OCI-LY7 (cell line): ENCODE data around the gene ZNF205. TPM values are rescaled to one million over a fixed set of nuclear protein-coding genes. Genes with fewer than 3 reads are reported as not detected.

Source experiments
- BruUV-seq: library from RNA; stranded (reverse); fragments of 400-500 nt; replicated peaks from 2 replicates; lab custom pipeline; 2021; lab: Mats Ljungman, UMichigan
- CTCF ChIA-PET: fragments of 300-600 bp; sonication (Branson Sonifier 250); formaldehyde crosslinking; loops from one replicate; lab custom pipeline; 2022; ENCODE audit warnings: antibody characterized with exemption; ENCODE audit not compliant: unreplicated experiment; lab: Charles Lee
- POLR2A ChIA-PET: fragments of 300-600 bp; sonication (Branson Sonifier 250); formaldehyde crosslinking; loops from one replicate; lab custom pipeline; 2022; ENCODE audit warnings: antibody characterized with exemption; lab: Charles Lee
- DNase-seq: peaks from one replicate; pipeline ENCODE4 v3.0.0-alpha.2; 2015; ENCODE audit warnings: low spot score
- H2AFZ ChIP-seq: fragments of 200-600 bp; sonication (generic), shearing (Covaris generic); 2 replicates; pipeline ENCODE4 v1.6.1; 2014; ENCODE audit warnings: mild to moderate bottlenecking, antibody characterized with exemption, low read length, moderate library complexity
- H3K27ac ChIP-seq: fragments of 200-600 bp; sonication (generic); 2 replicates; pipeline ENCODE4 v1.5.1; 2014; ENCODE audit warnings: mixed run types, low read depth, mild to moderate bottlenecking, moderate library complexity, low read length, inconsistent platforms; ENCODE audit not compliant: poor library complexity, severe bottlenecking
- H3K36me3 ChIP-seq: fragments of 200-600 bp; sonication (generic); 2 replicates; pipeline ENCODE4 v1.6.1; 2014; ENCODE audit warnings: mild to moderate bottlenecking, antibody characterized with exemption, low read length, moderate library complexity, mixed read lengths; ENCODE audit not compliant: insufficient read depth
- H3K4me1 ChIP-seq: fragments of 200-600 bp; sonication (generic); 2 replicates; pipeline ENCODE4 v1.5.1; 2014; ENCODE audit warnings: mild to moderate bottlenecking, low read length; ENCODE audit not compliant: insufficient read depth, poor library complexity, severe bottlenecking
- H3K4me2 ChIP-seq: fragments of 200-600 bp; sonication (generic); 2 replicates; pipeline ENCODE4 v1.6.1; 2014; ENCODE audit warnings: mild to moderate bottlenecking, low read length
- H3K4me3 ChIP-seq: fragments of 200-600 bp; sonication (generic); 2 replicates; pipeline ENCODE4 v1.5.1; 2014; ENCODE audit warnings: mild to moderate bottlenecking, low read depth, low read length; ENCODE audit not compliant: poor library complexity, severe bottlenecking
- H3K79me2 ChIP-seq: fragments of 200-600 bp; sonication (generic); 2 replicates; pipeline ENCODE4 v1.6.1; 2016; ENCODE audit warnings: low read depth, mild to moderate bottlenecking, low read length, moderate library complexity, mixed read lengths; ENCODE audit not compliant: insufficient read depth
- H3K9me2 ChIP-seq: fragments of 200-600 bp; sonication (generic); 2 replicates; pipeline ENCODE4 v1.6.1; 2016; ENCODE audit warnings: mild to moderate bottlenecking, low read length, mixed read lengths; ENCODE audit not compliant: insufficient read depth
- H3K9me3 ChIP-seq: fragments of 200-600 bp; sonication (generic); 2 replicates; pipeline ENCODE4 v1.6.1; 2014; ENCODE audit warnings: mild to moderate bottlenecking, mixed run types, low read length, mixed read lengths
- H4K20me1 ChIP-seq: fragments of 200-600 bp; sonication (generic); 2 replicates; pipeline ENCODE4 v1.6.1; 2014; ENCODE audit warnings: mild to moderate bottlenecking, antibody characterized with exemption, low read length, moderate library complexity, mixed read lengths; ENCODE audit not compliant: insufficient read depth
- EZH2phosphoT487 ChIP-seq: fragments of 200-600 bp; sonication (generic); IDR thresholded peaks from 2 replicates; pipeline ENCODE4 v1.6.1; 2018; ENCODE audit warnings: low read depth, borderline replicate concordance, mild to moderate bottlenecking, mixed run types, antibody characterized with exemption, low read length, moderate library complexity, mixed read lengths
- intact Hi-C: fragments of 100-400 bp; cut with micrococcal nuclease; formaldehyde crosslinking; loops from one replicate; pipeline ENCODE4 v1.10.0; 2022; ENCODE audit not compliant: unreplicated experiment
- total RNA-seq, 2 experiments: library from RNA; depleted of rRNA in 1 of 2; stranded (reverse); fragments of >200 nt in 1 of 2; shearing (Covaris generic) in 1 of 2; gene quantifications; 2 replicates each; pipeline ENCODE4 v1.2.3, GENCODE V29; 2014 to 2022
- TF ChIP-seq, protein P1 (sequence below): fragments of 200-600 bp; sonication (generic); conservative IDR thresholded peaks from 2 replicates; pipeline ENCODE4 v1.5.1; 2014; ENCODE audit warnings: mild to moderate bottlenecking, antibody characterized with exemption, low read length, moderate library complexity, mixed read lengths

ZNF205 gene
- total RNA-seq, 2 experiments from 2014 or later: 0.30 to 1.2 TPM

DNA sequence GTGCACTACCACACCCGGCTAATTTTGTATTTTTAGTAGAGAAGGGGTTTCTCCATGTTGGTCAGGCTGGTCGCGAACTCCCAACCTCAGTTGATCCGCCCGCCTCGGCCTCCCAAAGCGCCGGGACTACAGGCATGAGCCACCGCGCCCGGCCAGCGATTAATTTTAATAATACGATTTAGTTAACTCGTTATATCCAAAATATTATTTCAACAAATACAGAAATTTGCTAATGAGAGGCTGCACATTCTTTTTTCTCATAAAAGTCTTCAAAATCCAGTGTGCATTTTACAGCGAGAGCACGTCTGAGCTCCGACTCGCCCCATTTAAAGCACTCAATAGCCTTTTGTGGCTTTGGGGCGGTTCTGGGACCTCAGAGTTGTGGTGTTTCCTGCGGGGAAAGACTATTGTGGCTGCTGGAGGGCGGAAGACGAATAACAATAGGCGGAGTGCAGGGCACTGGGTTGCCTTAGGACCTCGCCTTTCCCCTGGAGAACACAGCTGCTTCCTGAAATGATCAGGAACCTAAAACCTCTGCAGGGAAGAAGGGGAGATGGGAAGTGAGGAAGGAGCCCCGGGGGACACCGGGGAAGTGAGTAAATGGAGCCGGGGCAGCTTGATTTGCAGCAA, 10.4 kb upstream of the ZNF205 start:
- Histone ChIP-seq H3K4me3 (peak overlapping the region; percentile 5), H3K4me1 (peaks cover 44% of the 10 kb centered on the region), H3K36me3 (no peaks in the 10 kb centered on the region), H2AFZ (peak overlapping the region; percentile 62), H3K4me2 (peak overlapping the region; percentile 19), H3K79me2 (no peaks in the 10 kb centered on the region), H3K9me3 (no peaks in the 10 kb centered on the region), H3K27ac (peak overlapping the region; percentile 32), H4K20me1 (no peaks in the 10 kb centered on the region), H3K9me2 (no peaks in the 10 kb centered on the region)
- DNase-seq: peak; percentile 53
- ChIA-PET POLR2A (interaction anchor here (0.7 kb wide), 2 partner anchors 27 to 1249 kb away, joined by 3 to 4 read pairs; partner anchors contain the start of gene PAM16), CTCF (no interaction called here)
- no TSS peak for BruUV-seq
- intact Hi-C loops: no loop called here
- TF ChIP-seq, protein P1, sequence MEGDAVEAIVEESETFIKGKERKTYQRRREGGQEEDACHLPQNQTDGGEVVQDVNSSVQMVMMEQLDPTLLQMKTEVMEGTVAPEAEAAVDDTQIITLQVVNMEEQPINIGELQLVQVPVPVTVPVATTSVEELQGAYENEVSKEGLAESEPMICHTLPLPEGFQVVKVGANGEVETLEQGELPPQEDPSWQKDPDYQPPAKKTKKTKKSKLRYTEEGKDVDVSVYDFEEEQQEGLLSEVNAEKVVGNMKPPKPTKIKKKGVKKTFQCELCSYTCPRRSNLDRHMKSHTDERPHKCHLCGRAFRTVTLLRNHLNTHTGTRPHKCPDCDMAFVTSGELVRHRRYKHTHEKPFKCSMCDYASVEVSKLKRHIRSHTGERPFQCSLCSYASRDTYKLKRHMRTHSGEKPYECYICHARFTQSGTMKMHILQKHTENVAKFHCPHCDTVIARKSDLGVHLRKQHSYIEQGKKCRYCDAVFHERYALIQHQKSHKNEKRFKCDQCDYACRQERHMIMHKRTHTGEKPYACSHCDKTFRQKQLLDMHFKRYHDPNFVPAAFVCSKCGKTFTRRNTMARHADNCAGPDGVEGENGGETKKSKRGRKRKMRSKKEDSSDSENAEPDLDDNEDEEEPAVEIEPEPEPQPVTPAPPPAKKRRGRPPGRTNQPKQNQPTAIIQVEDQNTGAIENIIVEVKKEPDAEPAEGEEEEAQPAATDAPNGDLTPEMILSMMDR: no peak
- TF ChIP-seq EZH2phosphoT487: no peak

DNA sequence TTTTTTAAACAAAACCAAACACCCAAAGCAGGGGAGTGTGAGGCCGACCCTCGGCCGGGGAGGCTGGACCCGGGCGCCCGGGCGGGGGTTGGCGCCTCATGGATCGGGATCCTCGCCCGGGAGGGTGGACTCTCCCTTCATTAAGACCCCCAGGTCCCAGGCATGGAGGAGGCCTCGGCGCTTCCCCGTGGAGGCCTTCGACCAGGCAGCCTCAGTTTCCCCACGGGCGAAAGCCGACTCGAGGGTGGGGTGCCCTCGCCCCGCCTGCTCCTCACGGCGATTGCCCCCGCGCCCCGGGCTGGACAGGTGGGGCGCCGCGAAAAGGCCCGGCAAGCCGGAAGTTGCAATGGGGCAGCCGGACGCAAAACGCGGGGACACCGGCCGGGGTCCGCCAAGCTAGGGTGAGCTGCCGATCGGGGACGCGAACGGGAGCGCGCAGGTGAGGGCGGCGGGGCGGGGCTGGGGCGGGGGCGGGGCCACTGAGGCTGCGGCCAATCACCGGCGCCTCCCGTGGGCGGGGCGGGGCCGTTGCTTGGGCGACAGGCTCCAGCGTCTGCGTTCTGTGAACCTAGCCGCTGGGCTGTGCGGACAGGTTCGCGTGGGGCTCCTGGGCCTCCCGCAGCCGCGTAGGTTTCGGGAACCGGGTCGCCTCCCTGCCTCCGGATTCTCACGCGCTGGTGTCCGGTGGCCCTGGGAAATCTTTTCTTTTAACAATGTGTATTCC, 6.0 kb upstream of the ZNF205 start:
- peak overlapping the region; percentile 80 for H3K4me3 ChIP-seq
- H3K27ac ChIP-seq: peak overlapping the region; percentile 41
- H3K9me3 ChIP-seq: no peaks in the 10 kb centered on the region
- H3K36me3 ChIP-seq: no peaks in the 10 kb centered on the region
- BruUV-seq: no TSS peak
- H3K9me2 ChIP-seq: no peaks in the 10 kb centered on the region
- TF ChIP-seq, protein P1: no peak
- TF ChIP-seq EZH2phosphoT487: no peak
- no peaks in the 10 kb centered on the region for H4K20me1 ChIP-seq
- intact Hi-C loops: no loop called here
- H2AFZ ChIP-seq: peak overlapping the region; percentile 69
- peaks cover 26% of the 10 kb centered on the region for H3K4me1 ChIP-seq
- no peaks in the 10 kb centered on the region for H3K79me2 ChIP-seq
- ChIA-PET POLR2A (no interaction called here), CTCF (no interaction called here)
- H3K4me2 ChIP-seq: peak overlapping the region; percentile 85
- peak; percentile 96 for DNase-seq
